CD1c-positive myeloid dendritic cell (primary cell): ENCODE data around the gene ATP7A.
"Not testable (repeated sequence)": the region's sequence is repeated elsewhere in the genome, so short reads cannot be mapped to it uniquely, and the experiment has no call there.

ENCODE experiments used
- DNase-seq: peaks from one replicate; pipeline ENCODE4 v3.0.0-alpha.2; 2016; ENCODE audit errors: extremely low spot score

The ATP7A gene

DNA sequence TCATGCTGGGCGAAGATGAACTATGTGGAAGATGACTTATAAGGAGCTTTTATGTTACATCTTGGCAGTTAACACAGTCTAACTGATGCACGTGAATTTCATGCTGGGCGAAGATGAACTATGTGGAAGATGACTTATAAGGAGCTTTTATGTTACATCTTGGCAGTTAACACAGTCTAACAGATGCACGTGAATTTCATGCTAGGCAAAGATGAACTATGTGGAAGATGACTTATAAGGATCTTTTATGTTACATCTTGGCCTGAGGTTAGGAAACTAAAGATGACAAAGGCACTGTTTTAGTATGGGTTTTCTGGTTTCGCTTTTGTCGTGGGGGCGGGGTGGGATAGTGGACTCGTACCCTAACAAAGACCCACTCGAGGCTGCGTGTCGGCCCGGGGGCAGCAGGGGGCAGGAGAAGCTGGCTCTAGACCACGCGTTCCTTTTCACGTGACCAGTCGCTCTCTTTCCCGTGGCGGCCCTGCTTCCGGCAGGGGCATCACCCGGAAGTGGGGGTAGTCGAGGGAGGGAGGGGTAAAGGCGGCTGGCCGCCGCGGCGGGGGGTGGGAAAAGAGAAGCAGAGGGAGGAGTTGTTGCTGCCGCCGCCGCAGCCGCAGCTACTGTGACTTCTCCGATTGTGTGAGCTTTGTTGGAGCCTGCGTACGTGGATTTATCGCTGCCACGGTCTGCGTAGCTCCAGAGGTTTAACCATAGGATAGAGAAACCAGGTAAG, at the start of gene ATP7A:
TSS of gene ATP7A (plus strand) at position 586 of the 733 bp plus-strand sequence. CDS start 60,949 bp downstream, outside the sequence.
- DNase-seq = peak; percentile 91

DNA sequence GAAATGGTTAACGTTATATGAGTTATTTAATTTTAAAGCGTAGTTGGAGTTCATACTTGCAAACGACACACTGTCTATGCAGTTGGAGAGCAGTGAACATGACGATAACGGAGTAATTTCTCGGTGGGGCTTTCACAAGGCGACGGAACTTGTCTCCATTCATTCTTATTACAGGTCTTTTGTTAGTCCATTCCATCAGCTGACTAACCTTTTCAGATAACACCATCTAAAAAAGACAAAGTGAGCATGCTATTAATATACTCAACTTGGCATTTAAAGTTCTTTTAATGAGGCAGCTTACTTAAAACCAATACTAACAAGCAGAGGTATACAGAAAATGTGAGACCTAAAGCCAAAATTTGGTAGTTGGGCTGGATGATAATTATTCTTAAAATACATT, 35.1 kb upstream of the ATP7A start:
- no peak for DNase-seq

DNA sequence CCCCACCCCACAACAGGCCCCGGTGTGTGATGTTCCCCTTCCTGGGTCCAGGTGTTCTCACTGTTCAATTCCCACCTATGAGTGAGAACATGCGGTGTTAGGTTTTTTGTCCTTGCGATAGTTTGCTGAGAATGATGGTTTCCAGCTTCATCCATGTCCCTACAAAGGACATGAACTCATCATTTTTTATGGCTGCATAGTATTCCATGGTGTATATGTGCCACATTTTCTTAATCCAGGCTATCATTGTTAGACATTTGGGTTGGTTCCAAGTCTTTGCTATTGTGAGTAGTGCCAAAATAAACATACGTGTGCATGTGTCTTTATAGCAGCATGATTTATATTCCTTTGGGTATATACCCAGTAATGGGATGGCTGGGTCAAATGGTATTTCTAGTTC, 29.1 kb upstream of the ATP7A start:
- not testable (repeated sequence) for DNase-seq

DNA sequence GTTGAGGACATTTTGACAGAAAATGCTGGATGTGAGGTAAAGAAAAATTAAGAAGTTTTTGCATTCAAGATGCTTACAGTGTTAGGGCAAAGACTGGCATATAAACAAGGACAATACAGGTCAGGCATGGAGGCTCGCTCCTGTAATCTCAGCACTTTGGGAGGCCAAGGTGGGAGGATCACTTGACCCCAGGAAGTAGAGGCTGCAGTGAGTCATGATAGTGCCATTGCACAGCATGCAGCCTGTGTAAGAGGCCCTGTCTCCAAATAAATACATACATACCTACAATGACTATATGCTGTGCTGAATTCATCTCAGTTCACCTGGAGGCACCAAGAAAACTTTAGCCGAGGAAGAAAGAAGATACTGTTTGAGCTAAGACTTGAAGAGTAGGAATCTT, 17.6 kb upstream of the ATP7A start:
- no peak for DNase-seq

DNA sequence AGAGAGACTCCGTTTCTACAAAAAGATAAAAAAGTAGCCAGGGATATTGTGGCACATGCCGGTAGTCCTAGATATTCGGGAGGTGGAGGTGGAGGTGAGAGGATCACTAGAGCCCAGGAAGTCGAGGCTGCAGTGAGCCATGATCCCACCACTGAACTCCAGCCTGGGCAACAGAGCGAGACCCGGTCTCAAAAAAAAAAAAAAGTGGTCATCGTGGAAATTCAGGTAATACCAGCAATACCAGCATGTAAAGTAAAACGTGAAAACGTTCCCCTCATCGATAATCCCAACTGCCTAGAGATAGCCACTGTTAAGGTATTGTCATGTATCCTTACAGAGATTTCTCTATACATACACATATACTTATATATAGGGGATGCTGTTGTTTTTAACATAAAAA, 16.8 kb upstream of the ATP7A start:
- no peak for DNase-seq

DNA sequence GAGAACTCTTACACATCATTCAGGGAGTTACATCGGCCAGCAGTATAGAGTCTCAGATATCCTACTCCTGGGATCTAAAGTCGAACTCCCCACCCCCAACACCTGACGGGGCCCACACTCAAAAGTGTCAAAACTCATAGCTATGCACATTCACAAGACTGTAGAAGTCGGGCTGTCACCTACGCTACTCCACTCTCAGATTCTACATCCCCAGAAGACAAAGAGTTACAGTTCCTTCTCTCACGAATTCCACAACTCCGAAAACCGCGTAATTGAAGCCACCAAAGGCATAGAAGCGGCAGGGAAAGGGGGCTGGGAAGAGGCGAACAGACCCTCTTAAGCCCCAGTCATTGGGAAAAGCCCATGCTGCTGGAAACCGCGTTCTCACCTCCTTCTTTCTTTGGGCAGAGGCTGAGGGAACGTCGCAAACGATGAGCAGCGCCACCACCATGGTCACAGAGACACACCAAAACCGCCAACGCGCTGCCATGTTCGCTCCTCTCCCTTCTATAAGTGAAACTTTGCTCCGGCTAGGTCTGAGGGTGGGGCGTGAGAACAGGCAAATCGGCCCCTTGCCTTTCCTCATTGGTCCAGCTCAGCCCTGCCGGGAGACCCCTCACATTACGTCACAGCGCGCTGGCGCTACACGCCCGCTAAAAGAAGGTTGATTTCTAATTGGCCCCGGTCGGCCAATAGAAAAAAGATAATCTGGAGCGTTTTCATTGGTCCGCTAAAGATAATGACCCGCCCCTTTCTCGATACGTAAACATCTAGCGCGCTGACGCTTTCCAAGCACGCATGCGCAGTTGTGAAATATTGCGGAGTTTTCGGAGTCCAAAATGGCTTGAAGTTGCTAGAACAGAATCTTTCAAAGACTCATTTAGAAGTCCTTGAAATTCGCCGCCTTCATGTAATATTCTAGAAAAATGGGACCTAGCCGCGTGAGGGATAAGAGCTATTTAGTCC, 15.3 kb upstream of the ATP7A start, which contains the start of gene MAGT1:
TSS of gene MAGT1 (minus strand) at position 515 of the 966 bp plus-strand sequence. CDS start at position 490, 25 bp downstream.
- peak; percentile 98 for DNase-seq

DNA sequence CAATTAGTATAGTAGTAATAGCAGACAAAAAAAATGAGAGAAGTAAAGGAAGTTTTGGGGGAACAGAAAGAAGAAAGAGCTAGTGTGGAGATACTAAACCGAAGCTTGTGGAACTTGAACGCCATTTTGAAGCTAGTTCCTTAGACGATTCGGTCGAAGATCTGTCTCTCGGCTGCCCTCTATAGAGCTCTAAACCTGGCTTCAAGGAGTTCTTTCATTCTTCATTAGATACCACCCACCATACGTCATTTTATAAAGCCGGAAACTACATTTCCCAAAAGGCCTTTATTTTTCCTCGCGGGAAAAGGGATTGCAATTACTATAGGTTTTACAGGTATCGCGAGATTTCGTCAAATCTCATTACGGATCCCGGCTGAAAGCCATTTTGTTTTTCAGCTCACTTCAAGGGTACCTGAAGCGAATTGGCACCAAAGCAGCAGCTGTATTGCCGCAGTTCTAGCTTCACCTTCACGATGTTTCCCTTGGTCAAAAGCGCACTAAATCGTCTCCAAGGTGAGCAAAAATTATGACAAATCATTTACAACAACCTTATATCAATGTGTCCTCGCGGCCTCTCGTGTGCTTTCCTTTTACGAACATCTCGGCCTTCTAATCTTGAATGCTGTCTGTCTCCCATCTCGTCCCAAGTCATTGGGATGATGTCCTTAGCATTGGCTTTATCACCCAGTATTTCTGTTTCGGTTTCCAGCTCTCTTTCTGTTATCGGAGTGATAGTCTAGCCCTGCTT, 11.2 kb upstream of the ATP7A start, which contains the start of gene COX7B:
TSS of gene COX7B (plus strand) at position 388 of the 748 bp plus-strand sequence. CDS start at position 474, 86 bp downstream.
- DNase-seq = peak; percentile 96

DNA sequence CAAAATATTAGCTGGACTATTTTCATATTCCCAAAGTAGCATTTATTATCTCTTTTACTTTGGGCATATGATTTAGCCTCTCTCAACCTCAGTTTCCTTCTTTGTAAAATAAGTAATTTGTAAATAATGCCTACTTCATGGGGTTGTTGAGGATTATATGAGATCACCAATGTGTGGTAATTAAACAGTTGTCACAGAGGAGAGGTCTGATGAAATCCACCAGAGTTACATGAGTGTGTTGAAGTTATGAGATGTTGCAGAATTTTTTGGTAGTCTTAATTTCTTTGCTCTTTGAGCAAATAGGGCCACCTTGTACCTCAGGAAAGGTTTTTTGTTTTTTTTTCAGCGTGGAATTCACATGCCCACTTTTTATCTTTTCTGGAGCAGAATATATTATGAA, 9.8 kb upstream of the ATP7A start:
- DNase-seq = peak; percentile 33

DNA sequence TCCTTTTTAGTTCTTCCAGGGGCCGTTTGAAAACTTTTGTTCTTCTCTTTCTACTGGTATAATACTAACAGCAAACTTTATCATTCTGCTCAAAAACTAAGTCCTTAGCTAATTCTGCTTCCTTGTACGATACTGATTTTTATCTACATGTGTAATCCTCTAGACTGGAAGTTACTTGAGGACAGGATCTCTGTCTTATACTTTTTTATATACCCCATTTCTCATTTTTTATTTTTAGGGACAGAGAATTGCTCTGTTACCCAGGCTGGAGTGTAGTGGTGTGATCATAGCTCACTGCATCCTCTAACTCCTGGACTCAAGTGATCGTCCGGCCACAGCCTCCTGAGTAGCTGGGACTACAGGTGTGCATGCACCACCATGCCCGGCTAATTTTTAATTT, 9.0 kb upstream of the ATP7A start:
- DNase-seq = no peak

DNA sequence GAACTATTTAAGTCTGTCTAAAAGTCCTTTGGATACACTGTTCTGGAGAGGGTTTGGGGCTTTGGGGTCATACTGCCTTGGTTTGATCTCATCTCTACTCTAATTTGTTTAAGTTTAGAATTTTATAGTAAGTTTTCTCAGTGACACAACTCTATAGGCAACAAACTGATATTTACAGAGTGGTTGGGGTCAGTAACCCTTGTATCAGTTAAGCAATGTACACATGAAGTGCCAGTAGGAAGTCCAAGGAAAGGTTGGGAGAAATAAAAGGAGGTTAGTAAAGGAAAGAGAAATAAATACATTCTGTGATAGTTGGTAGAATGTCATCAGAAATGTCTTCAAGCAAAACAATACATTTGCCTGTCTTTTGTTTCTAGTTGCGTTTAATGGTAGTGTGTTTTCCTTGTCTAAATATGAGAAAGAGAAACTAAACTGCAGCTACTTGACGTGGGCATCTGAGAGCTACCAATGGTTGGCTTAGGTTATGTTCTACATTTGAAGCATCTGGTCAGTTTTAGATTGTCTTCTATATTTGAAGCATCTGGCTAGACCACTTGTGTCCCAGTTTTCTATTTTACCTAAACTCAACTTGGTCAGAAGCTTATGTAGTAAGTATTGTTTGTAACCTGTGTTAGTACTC, 6.9 kb downstream of the ATP7A start:
- DNase-seq = no peak

DNA sequence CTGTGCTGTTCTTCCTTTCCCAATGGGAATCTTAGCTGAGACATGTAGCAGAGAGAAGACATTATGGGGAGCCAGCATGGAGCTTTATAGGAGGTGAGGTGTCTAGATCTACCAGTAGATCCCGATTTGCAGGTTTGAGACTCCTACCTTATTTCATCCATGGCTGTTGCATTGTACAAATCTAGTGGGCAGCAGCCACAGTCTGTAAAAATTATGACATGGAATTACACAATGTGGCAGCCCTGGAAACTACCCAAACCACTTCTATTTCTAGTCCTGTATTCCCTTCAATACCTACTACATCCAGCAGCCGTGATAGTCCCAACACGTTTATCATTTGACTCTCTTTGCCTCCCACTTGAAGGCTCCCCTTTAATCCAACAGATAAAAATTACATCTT, 8.1 kb downstream of the ATP7A start:
- no peak for DNase-seq

DNA sequence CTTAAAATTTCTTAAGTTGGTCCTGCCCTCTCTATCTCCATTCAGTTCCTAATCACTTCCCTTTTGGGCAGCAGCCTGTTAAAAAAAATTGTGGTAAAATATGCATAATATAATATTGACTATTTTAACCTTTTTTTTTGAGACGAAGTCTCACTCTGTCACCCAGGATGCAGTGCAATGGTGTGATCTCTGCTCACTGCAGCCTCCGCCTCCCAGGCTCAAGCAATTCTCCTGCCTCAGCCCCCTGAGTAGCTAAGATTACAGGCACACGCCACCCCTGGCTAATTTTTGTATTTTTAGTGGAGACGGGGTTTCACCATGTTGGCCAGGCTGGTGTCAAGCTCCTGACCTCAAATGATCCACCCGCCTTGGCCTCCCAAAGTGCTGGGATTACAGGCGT, 8.9 kb downstream of the ATP7A start:
- not testable (repeated sequence) for DNase-seq

DNA sequence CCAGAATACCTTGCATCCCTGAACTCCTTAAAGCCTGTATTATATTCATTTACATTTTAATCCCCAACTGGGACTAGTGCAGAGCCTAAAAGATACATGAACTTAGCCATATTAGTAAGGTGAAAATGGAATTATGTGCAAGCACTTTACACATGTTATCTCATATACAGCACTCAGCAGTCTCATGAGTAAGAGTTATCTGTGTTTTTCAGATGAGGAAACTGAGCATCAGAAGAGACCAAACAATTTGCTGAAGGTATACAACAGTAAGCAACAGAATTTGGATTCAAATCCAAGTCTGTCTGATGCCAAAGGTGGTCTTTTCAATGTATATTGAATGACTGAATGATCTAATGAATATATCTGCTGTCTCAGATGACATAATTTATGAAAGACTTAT, 12.3 kb downstream of the ATP7A start:
- DNase-seq = no peak

DNA sequence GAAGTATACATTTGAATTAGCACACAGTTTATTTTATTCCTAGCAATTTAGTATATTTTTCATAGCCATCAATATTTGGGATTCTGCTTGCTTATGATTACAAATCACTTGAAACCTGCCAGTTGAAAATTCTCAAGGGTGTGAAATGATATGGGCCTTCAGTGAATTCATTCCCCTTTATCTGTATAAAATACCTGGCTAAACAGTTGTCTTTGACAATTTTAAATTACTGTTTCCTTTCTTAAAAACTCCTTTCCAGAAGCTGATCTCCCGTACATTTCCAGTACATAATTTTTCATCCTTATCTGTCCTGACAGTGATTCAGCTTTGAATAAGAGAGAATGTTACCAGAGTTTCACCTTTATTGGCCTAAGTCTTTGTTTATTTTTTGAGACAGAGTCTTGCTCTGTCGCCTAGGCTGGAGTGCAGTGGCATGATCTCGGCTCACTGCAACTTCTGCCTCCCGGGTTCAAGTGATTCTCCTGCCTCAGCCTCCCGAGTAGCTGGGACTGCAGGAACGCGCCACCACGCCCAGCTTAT, 13.9 kb downstream of the ATP7A start:
- no peak for DNase-seq

DNA sequence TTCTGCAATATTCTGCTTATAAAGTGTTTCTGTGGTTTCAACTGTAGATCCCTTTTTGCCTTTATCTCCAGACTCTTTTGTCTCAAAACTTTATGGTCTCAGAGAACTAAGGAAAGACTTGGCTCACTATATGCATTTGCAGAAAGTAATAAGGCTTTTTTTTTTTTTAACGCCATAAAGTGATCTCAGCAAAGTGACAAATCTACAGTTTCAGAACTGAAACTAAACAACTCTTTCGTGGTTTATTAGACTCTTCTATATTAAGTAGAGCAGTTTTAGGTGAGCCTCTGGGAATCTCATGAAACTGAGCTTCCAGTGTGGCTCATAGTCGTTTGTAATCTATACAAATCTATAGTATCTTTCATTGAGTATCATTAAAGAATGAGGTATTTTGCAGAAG, 15.3 kb downstream of the ATP7A start:
- no peak for DNase-seq

DNA sequence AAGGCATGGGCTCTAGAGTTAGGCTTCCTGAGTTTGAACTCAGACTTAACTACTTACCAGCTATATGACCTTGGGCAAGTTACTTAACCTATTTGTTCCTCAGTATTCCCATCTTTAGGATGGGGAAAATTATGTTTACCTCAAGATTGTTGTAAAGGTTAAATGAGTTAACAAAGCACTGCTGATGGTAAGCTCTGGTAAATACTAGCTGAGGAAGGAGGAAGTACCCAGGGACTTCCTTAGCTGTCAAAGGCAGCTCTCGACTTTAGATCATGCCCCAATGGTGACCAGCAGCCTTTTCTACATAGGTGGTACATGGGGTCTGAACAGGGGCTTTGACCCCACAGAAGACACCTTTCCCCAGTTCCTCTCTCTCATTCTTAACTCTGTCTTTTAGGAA, 20.1 kb downstream of the ATP7A start:
- DNase-seq = no peak

DNA sequence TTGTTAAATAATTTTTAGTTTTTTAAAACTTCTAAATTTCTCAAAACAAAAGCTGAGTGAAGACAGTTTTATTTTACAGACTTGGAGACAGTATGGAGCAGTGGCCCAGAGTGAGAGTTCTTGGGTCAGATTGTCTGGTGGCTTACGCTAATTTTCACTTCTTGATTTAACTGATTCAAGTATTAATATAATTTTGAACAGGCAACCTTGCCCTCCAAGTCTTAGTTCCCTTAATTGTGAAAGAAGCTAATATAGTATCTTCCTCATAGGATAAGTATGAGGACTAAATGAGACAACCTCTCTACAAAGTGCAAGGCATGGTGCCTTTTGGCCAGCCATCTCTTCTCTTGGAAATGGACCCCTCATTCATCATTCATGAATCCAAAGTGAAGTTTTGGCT, 25.4 kb downstream of the ATP7A start:
- DNase-seq = peak; percentile 51

DNA sequence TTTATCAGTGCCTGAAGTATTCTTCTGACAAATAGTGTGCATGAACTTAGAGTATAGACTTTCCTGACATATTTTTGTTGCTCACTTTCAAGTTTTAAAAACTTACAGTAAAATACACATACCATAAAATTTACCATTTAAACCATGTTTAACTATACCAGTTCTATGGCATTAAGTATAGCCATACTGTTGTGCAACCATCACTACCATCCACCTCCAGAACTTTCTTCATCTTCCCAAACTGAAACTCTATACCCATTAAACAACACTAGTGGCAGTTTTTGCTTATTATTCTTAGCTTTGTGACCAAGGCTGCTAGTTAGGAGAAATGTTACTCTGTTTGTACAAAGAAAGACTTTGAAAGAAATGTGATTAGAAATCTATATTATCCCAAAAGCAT, 25.8 kb downstream of the ATP7A start:
- no peak for DNase-seq

DNA sequence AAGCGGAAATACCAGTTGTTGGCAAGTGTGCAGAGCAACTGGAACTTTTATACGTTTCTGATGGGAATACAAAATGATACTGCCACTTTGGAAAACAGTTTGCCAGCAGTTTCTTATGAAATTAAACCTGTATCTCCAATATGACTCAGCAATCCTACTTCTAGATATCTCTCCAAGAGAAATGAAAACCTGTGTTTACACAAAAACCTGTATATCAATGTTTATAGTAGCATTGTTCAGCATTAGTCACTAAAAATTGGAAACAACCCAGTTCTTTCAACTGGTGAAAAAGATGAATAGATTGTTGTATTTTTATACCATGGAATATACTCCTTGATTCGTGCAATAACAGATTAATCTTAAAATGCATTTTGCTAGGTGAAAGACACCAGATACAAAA, 26.8 kb downstream of the ATP7A start:
- no peak for DNase-seq

DNA sequence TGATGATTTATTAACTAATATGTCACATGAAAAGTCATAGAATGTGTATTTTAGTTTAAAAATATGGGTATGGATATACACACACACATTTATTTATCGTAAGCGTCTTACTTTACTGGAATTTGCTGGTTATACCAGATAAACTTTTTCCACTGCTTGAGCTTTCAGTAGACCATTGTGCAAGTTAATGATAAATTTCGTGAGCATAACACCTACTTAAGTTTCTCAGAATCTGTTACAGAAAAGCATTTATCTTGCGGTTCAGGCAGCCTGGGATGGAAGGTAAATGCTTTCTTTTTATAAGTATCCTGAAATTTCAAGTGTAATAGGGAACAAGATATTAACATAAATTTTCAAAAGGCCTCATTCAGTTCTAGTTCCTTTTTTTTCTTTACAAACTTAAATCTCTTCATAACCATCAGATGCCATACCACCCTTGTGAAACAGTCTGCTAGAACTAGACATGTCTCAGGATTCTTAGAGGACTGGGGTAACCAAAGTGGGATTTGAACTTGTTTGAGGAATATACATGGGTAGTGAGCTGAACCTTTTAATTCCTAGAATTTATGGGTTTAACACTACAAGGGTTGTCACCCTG, 27.7 kb downstream of the ATP7A start:
- DNase-seq = peak; percentile 39

DNA sequence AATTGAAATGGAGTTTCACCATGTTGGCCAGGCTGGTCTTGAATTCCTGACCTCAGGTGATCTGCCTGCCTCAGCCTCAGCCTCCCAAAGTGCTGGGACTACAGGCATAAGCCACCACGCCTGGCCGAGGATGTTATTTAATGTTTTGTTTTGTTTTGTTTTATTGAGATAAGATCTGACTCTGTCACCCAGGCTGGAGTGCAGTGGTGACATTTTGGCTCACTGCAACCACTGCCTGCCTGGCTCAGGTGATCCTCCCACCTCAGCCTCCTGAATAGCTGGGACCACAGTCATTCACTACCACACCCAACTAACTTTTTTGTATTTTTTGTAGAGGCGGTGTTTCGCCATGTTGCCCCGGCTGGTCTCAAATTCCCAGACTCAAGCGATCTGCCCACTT, 34.5 kb downstream of the ATP7A start:
- not testable (repeated sequence) for DNase-seq
